Neuronal stem cell (in vitro differentiated cells): ENCODE results near the gene FAM107A.
A peak's percentile ranks its signal among the peaks of the same experiment; 100 is the strongest.

ENCODE experiments used
- DNase-seq: peaks from one replicate; pipeline ENCODE4 v3.0.0-alpha.2; 2013; ENCODE audit warnings: low spot score
- H2AFZ ChIP-seq: one replicate; pipeline ENCODE4 v1.6.1; 2013; ENCODE audit warnings: mild to moderate bottlenecking, low read length, inconsistent platforms
- H2AK5ac ChIP-seq: 2 replicates; pipeline ENCODE4 v1.6.1; 2013; ENCODE audit warnings: low read depth, mild to moderate bottlenecking, inconsistent platforms, low read length, moderate library complexity, mixed read lengths
- H2BK120ac ChIP-seq: 2 replicates; pipeline ENCODE4 v1.6.1; 2013; ENCODE audit warnings: low read depth, mild to moderate bottlenecking, inconsistent platforms, low read length, moderate library complexity, mixed read lengths
- H2BK12ac ChIP-seq: one replicate; pipeline ENCODE4 v1.6.1; 2013; ENCODE audit warnings: low read length, inconsistent platforms
- H2BK15ac ChIP-seq: 2 replicates; pipeline ENCODE4 v1.6.1; 2013; ENCODE audit warnings: mild to moderate bottlenecking, low read length, inconsistent platforms, mixed read lengths
- H2BK5ac ChIP-seq: one replicate; pipeline ENCODE4 v1.6.1; 2013; ENCODE audit warnings: inconsistent platforms, mild to moderate bottlenecking, low read length, moderate library complexity
- H3K14ac ChIP-seq: one replicate; pipeline ENCODE4 v1.6.1; 2013; ENCODE audit warnings: low read length, inconsistent platforms
- H3K18ac ChIP-seq: 2 replicates; pipeline ENCODE4 v1.6.1; 2013; ENCODE audit warnings: low read length, inconsistent platforms
- H3K23ac ChIP-seq: 2 replicates; pipeline ENCODE4 v1.6.1; 2013; ENCODE audit warnings: low read depth, mild to moderate bottlenecking, mixed read lengths, low read length, inconsistent platforms; ENCODE audit not compliant: poor library complexity
- H3K27ac ChIP-seq: replicated peaks from 3 replicates; pipeline ENCODE4 v1.5.1; 2013; ENCODE audit warnings: low read length, inconsistent platforms
- H3K27me3 ChIP-seq, 3 experiments: 2 replicates each; pipeline ENCODE4 v1.6.1; 2013; ENCODE audit warnings: low read length in 3 of 3, mild to moderate bottlenecking in 2 of 3, inconsistent platforms in 1 of 3, low read depth in 1 of 3, mixed read lengths in 1 of 3, moderate library complexity in 1 of 3; ENCODE audit not compliant: control insufficient read depth in 3 of 3, insufficient read depth in 3 of 3
- H3K36me3 ChIP-seq, 2 donors: replicated peaks in 1 of 2; 2 replicates each; pipeline ENCODE4 v1.6.1; 2013; ENCODE audit warnings: low read length in 2 of 2; ENCODE audit not compliant: control insufficient read depth in 2 of 2, insufficient read depth in 2 of 2
- H3K4ac ChIP-seq: 2 replicates; pipeline ENCODE4 v1.6.1; 2013; ENCODE audit warnings: inconsistent platforms, mild to moderate bottlenecking, low read length, moderate library complexity
- H3K4me1 ChIP-seq, 2 donors: 1 replicate in 1 of 2; 2 replicates in 1 of 2; pipeline ENCODE4 v1.6.1; 2013; ENCODE audit warnings: low read length in 2 of 2, low read depth in 1 of 2; ENCODE audit not compliant: control insufficient read depth in 2 of 2, insufficient read depth in 1 of 2
- H3K4me2 ChIP-seq: one replicate; pipeline ENCODE4 v1.6.1; 2013; ENCODE audit warnings: mild to moderate bottlenecking, low read length, inconsistent platforms; ENCODE audit not compliant: insufficient read depth, poor library complexity, severe bottlenecking
- H3K4me3 ChIP-seq, 2 donors: 2 replicates each; pipeline ENCODE4 v1.5.1; 2013; ENCODE audit warnings: low read length in 2 of 2, mild to moderate bottlenecking in 2 of 2, inconsistent platforms in 1 of 2, moderate library complexity in 1 of 2
- H3K79me1 ChIP-seq: one replicate; pipeline ENCODE4 v1.6.1; 2013; ENCODE audit warnings: low read depth, mild to moderate bottlenecking, inconsistent platforms, low read length, moderate library complexity
- H3K9ac ChIP-seq: one replicate; pipeline ENCODE4 v1.6.1; 2013; ENCODE audit warnings: mild to moderate bottlenecking, low read depth, low read length, inconsistent platforms; ENCODE audit not compliant: poor library complexity
- H3K9me3 ChIP-seq, 2 donors: replicated peaks in 1 of 2; 2 replicates each; pipeline versions ENCODE3 to v1.6.1; 2013; ENCODE audit warnings: low read length in 2 of 2, mild to moderate bottlenecking in 2 of 2, inconsistent platforms in 1 of 2, low read depth in 1 of 2, mixed read lengths in 1 of 2, moderate library complexity in 1 of 2; ENCODE audit not compliant: control insufficient read depth in 2 of 2, insufficient read depth in 1 of 2
- H4K8ac ChIP-seq: one replicate; pipeline ENCODE4 v1.6.1; 2013; ENCODE audit warnings: low read depth, mild to moderate bottlenecking, inconsistent platforms, low read length, moderate library complexity
- H4K91ac ChIP-seq: one replicate; pipeline ENCODE4 v1.6.1; 2013; ENCODE audit warnings: low read length, low read depth, mild to moderate bottlenecking, inconsistent platforms; ENCODE audit not compliant: poor library complexity
- WGBS, 2 donors: extraction: QIAGEN DNeasy Blood & Tissue Kit; methylation state at CpG; one replicate each; pipeline ENCODE4 v1.1.7; 2013; ENCODE audit warnings: missing lambda C conversion rate in 2 of 2, mixed read lengths in 1 of 2; ENCODE audit not compliant: insufficient read length in 2 of 2, insufficient replicate concordance in 1 of 2; ENCODE audit errors: extremely low coverage in 2 of 2; 5-methylcytosine and 5-hydroxymethylcytosine counted together

Gene FAM107A

DNA sequence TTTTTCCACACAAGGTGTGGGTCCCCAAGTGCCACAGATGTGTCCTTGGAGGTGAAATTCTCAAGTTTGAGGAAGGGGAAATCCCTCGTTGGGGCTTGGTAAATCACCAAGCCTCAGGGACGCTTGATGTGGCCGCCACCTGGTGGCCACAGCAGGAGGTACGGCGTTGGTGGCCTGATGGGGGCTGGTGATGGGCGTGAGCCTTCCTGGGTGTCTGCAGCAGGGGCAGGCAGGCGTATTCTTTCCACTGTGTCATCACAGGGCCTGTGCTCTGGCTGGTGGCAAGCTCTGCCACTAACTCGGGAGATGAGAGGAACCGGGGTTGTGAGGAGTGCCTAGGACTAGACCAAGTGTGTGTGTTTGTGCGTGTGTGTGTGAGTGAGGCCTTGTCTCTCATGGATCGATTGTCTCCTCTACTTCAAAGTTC lies 44.4 kb downstream of the FAM107A start:
- no peak overlapping the region for H2BK12ac ChIP-seq
- H3K36me3 ChIP-seq = no peaks in the 10 kb centered on the region
- WGBS, 2 donors = no CpG with 5 or more reads among the region's 11 CpGs

DNA sequence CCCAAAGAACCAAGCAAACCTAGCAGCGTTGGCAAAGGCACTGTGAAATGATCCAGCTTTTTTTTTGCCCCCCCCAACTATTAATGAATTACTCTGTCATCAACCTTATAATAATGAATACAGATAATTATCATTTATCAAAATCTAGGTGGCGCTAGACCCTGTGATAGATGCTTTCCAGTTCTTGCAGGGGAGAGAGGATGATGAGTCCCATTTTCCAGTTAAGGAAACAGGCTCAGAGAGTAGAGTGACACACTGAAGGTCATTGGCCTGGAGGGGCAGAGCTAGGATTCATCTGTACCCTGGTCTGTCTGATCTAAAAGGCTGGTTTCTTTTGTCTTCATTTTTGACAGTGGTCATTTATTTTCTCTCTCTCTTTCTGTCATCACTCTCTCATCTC lies 45.2 kb downstream of the FAM107A start:
- no peak overlapping the region for H3K4me3 ChIP-seq
- H3K4me1 ChIP-seq = peaks cover 15 to 20% of the 10 kb centered on the region in 2 donors
- H3K27me3 ChIP-seq = no peaks in the 10 kb centered on the region
- H4K8ac ChIP-seq = no peak overlapping the region
- H3K9me3 ChIP-seq = peaks cover 1 to 5% of the 10 kb centered on the region in 2 donors
- H2BK120ac ChIP-seq = no peak overlapping the region
- no peak overlapping the region for H3K23ac ChIP-seq
- no peak overlapping the region for H2BK12ac ChIP-seq
- no peak for DNase-seq
- H3K4me2 ChIP-seq = no peak overlapping the region
- no peak overlapping the region for H3K18ac ChIP-seq
- no peaks in the 10 kb centered on the region for H3K36me3 ChIP-seq
- H3K9ac ChIP-seq = no peak overlapping the region
- no CpG with 5 or more reads among the region's 2 CpGs for WGBS, 2 donors
- H2AFZ ChIP-seq = no peak overlapping the region
- H3K14ac ChIP-seq = no peak overlapping the region
- H2BK15ac ChIP-seq = no peak overlapping the region
- no peak overlapping the region for H3K4ac ChIP-seq
- H2AK5ac ChIP-seq = no peak overlapping the region
- H4K91ac ChIP-seq = no peak overlapping the region
- no peak overlapping the region for H3K27ac ChIP-seq
- H3K79me1 ChIP-seq = no peaks in the 10 kb centered on the region
- H2BK5ac ChIP-seq = no peak overlapping the region

More for the DNA sequence above, 44.4 kb downstream of the FAM107A start:
- Histone ChIP-seq H4K91ac (no peak overlapping the region), H3K4me3 (no peak overlapping the region), H3K4me2 (no peak overlapping the region), H3K9me3 (peaks cover 1 to 5% of the 10 kb centered on the region in 2 donors), H2AFZ (peak overlapping the region; percentile 18), H3K4me1 (peaks cover 19 to 24% of the 10 kb centered on the region in 2 donors), H2AK5ac (no peak overlapping the region), H2BK15ac (no peak overlapping the region), H3K23ac (no peak overlapping the region), H3K9ac (peak overlapping the region; percentile 64), H2BK5ac (no peak overlapping the region), H3K14ac (no peak overlapping the region), H4K8ac (no peak overlapping the region), H3K79me1 (no peaks in the 10 kb centered on the region), H3K4ac (no peak overlapping the region), H3K18ac (peak overlapping the region; percentile 50), H3K27me3 (no peaks in the 10 kb centered on the region), H2BK120ac (no peak overlapping the region), H3K27ac (no peak overlapping the region)
- DNase-seq = peak; percentile 56

DNA sequence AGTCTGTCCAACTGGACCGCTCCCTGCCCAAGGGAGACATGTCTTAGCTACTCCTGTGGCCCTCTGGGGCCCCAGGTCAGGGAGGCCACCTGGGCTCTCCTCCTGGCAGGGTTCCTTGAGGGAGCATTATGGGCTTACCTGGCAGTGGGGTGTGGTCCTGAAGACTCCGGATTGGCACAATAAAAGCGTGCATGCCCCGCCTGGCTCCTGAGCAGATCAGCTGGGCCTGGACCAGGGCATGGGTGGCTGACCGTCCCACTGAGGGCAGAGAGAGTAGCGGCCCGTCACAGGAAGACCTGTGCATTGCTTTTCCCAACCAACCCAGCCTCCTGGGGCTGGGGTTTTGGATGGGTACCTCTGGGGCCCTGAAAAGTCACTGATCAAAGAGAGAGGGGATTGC lies 45.6 kb downstream of the FAM107A start:
- no CpG with 5 or more reads among the region's 7 CpGs for WGBS, 2 donors
- no peak overlapping the region for H2BK5ac ChIP-seq

DNA sequence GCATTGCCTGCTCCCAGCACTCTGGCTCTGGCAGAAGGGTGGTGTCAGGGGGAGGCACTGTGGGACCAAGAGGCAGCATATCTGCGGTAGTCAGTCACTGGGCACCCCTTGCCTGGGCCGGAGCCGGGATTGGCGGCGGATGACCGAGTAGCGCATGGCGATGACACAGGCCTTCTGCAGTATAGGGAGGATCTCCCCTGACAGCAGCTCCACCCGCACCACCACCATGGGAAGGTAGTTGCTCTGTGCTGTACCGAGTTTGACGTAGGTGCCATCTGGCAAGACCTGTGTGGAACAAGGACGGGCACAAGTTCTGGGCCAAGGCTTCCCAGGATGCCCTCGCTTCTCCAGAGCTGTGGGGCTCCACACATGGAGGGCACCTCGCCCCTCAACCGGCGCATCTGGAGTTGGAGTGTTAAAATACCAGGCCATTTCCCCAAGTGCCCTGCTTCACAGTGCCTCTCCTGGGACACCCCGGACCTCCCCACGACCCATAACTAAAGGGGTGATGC lies 46.8 kb downstream of the FAM107A start:
- Histone ChIP-seq H3K18ac (peak overlapping the region; percentile 58), H3K14ac (no peak overlapping the region), H4K91ac (peak overlapping the region; percentile 73), H2BK12ac (peak overlapping the region; percentile 80), H3K27ac (no peak overlapping the region), H3K9me3 (peaks cover 1 to 5% of the 10 kb centered on the region in 2 donors), H3K36me3 (no peaks in the 10 kb centered on the region), H3K4ac (no peak overlapping the region), H2BK120ac (no peak overlapping the region), H3K4me3 (no peak overlapping the region), H2AFZ (no peak overlapping the region), H3K27me3 (no peaks in the 10 kb centered on the region), H3K4me1 (peaks cover 14% of the 10 kb centered on the region in 2 donors), H2BK15ac (peak overlapping the region; percentile 46), H4K8ac (no peak overlapping the region), H2AK5ac (peak overlapping the region; percentile 53), H3K4me2 (no peak overlapping the region), H3K79me1 (no peaks in the 10 kb centered on the region), H3K9ac (peak overlapping the region; percentile 51), H2BK5ac (peak overlapping the region; percentile 4), H3K23ac (no peak overlapping the region)
- no peak for DNase-seq
- no CpG with 5 or more reads among the region's 18 CpGs for WGBS, 2 donors

More for the DNA sequence above, 45.6 kb downstream of the FAM107A start:
- Histone ChIP-seq H2AK5ac (peak overlapping the region; percentile 53), H3K14ac (no peak overlapping the region), H2BK15ac (peak overlapping the region; percentile 50), H3K27me3 (no peaks in the 10 kb centered on the region), H3K4me2 (no peak overlapping the region), H3K18ac (no peak overlapping the region), H3K23ac (no peak overlapping the region), H2AFZ (no peak overlapping the region), H3K79me1 (no peaks in the 10 kb centered on the region), H4K91ac (no peak overlapping the region), H3K27ac (no peak overlapping the region), H3K9me3 (peaks cover 1 to 5% of the 10 kb centered on the region in 2 donors), H3K4ac (no peak overlapping the region), H2BK12ac (peak overlapping the region; percentile 19), H3K36me3 (no peaks in the 10 kb centered on the region), H2BK120ac (no peak overlapping the region), H3K4me1 (peaks cover 13 to 17% of the 10 kb centered on the region in 2 donors), H3K9ac (no peak overlapping the region), H4K8ac (no peak overlapping the region), H3K4me3 (no peak overlapping the region)
- no peak for DNase-seq
